HUES64 (cell line): ENCODE data around the gene TULP4.
"Not testable (repeated sequence)": the region's sequence is repeated elsewhere in the genome, so short reads cannot be mapped to it uniquely, and the experiment has no call there.

Experiments used
- H3K27ac ChIP-seq: 2 replicates; pipeline ENCODE4 v1.7.0; 2013; ENCODE audit warnings: low read depth, low read length, inconsistent platforms
- H3K27me3 ChIP-seq: 2 replicates; pipeline ENCODE4 v1.6.1; 2013; ENCODE audit warnings: mild to moderate bottlenecking, low read length; ENCODE audit not compliant: insufficient read depth
- H3K36me3 ChIP-seq: 2 replicates; pipeline ENCODE4 v1.6.1; 2013; ENCODE audit warnings: mild to moderate bottlenecking, low read length; ENCODE audit not compliant: insufficient read depth
- H3K4me1 ChIP-seq: 2 replicates; pipeline ENCODE4 v1.6.1; 2013; ENCODE audit warnings: mild to moderate bottlenecking, low read length, moderate library complexity; ENCODE audit not compliant: insufficient read depth
- H3K4me3 ChIP-seq: 2 replicates; pipeline ENCODE4 v1.5.1; 2013; ENCODE audit warnings: mild to moderate bottlenecking, low read length, moderate library complexity
- H3K9ac ChIP-seq: 2 replicates; pipeline ENCODE4 v1.6.1; 2013; ENCODE audit warnings: mild to moderate bottlenecking, low read depth, low read length
- H3K9me3 ChIP-seq: 2 replicates; pipeline ENCODE4 v1.6.1; 2013; ENCODE audit warnings: low read depth, low read length; ENCODE audit not compliant: insufficient read depth
- WGBS: fragments of 150-250, 120-280 bp; methylation state at CpG from one replicate; pipeline ENCODE4 v1.1.7; 2013; ENCODE audit warnings: missing lambda C conversion rate; 5-methylcytosine and 5-hydroxymethylcytosine counted together

Gene TULP4

GRCh38 chr6:158397578-158397977, 85.3 kb downstream of the TULP4 start:
- Histone ChIP-seq H3K4me3 (no peak overlapping the region), H3K36me3 (0 out of 2 replicates have a peak, but pooled peaks cover 3% of the 10 kb centered on the region), H3K9me3 (peaks cover 13% of the 10 kb centered on the region; the same call in 1 of the 2 replicates), H3K4me1 (no peaks in the 10 kb centered on the region), H3K27ac (no peak overlapping the region), H3K9ac (no peak overlapping the region), H3K27me3 (no peaks in the 10 kb centered on the region)
- WGBS: 95% methylated on average over 4 of the region's 4 CpGs

GRCh38 chr6:158398252-158399024, 86.2 kb downstream of the TULP4 start:
- H3K4me3 ChIP-seq: no peak overlapping the region
- no peak overlapping the region for H3K9ac ChIP-seq
- WGBS: 84% methylated on average over 3 of the region's 3 CpGs
- no peaks in the 10 kb centered on the region for H3K4me1 ChIP-seq
- H3K9me3 ChIP-seq: peaks cover 8% of the 10 kb centered on the region; the same call in 1 of the 2 replicates
- 0 out of 2 replicates have a peak, but pooled peaks cover 3% of the 10 kb centered on the region for H3K36me3 ChIP-seq
- no peaks in the 10 kb centered on the region for H3K27me3 ChIP-seq
- H3K27ac ChIP-seq: no peak overlapping the region

DNA sequence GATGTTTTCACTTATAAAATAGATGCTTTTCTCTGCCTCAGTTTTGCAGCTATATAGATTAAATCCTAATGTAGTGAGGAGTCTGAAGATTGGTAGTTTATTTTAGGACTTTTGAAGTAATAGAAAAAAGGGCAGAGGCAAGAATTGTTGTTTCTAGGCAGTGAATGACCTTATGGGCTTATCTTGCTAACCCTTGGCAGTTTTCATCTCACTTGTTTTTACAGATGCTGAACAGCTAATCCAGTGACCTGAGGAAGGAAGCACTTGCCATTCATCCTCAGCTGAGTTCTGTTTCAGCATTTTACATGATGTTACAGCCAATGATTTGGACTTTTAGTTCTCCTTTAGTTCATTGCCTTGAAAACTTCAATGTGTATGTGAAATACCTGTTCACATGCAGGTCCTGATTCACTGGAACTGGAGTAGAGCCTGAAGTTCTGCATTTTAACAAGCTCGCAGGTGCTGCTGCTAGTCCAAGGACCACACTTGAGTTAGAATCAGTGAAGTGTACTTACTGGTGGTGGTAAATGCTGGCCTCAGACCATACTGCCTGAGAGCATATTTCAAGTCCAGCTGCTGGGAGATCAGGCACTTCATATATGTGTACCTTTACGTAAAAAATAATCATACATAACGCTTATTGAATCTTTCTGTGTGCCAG, 86.9 kb downstream of the TULP4 start:
- Histone ChIP-seq H3K36me3 (no peaks in the 10 kb centered on the region), H3K4me1 (no peaks in the 10 kb centered on the region), H3K4me3 (no peak overlapping the region), H3K27me3 (no peaks in the 10 kb centered on the region), H3K27ac (no peak overlapping the region), H3K9me3 (peaks cover 1% of the 10 kb centered on the region; the same call in 1 of the 2 replicates), H3K9ac (no peak overlapping the region)
- WGBS: 92% methylated on average over 3 of the region's 3 CpGs

DNA sequence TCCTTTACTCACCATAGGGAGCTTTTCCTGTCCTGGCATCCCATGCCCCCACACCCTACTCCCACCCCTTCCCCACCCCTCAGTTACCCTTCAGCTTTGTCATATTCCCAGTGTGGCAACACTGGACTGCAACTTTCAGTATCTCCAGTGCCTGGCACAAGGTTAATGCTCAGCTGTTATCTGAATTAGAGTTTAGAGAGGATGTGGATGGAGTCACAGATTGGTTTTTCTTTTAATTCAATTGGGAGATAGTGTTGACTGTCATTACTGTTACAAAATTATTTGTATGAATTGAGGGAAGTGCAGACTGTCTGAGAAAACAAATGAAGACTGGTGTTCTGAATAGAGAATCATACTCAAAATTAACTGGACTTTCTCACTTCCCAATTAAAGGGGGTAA, 89.9 kb downstream of the TULP4 start:
- Histone ChIP-seq H3K4me3 (no peak overlapping the region), H3K4me1 (no peaks in the 10 kb centered on the region), H3K27me3 (no peaks in the 10 kb centered on the region), H3K9me3 (0 out of 2 replicates have a peak, but pooled peaks cover 3% of the 10 kb centered on the region), H3K27ac (no peak overlapping the region), H3K9ac (no peak overlapping the region), H3K36me3 (no peaks in the 10 kb centered on the region)

- not testable (repeated sequence) for H3K27ac ChIP-seq, H3K4me3 ChIP-seq, H3K4me1 ChIP-seq, H3K27me3 ChIP-seq, H3K9ac ChIP-seq, H3K9me3 ChIP-seq, H3K36me3 ChIP-seq
- 94% methylated on average over 12 of the region's 12 CpGs for WGBS
Measured at GRCh38 chr6:158405321-158405831, 93.1 kb downstream of the TULP4 start.

GRCh38 chr6:158405933-158406332, 93.7 kb downstream of the TULP4 start:
- H3K4me3 ChIP-seq: no peak overlapping the region
- H3K27me3 ChIP-seq: no peaks in the 10 kb centered on the region
- H3K27ac ChIP-seq: no peak overlapping the region
- no peak overlapping the region for H3K9ac ChIP-seq
- no peaks in the 10 kb centered on the region for H3K36me3 ChIP-seq
- 0 out of 2 replicates have a peak, but pooled peaks cover 3% of the 10 kb centered on the region for H3K9me3 ChIP-seq
- WGBS: 93% methylated on average over 2 of the region's 2 CpGs
- no peaks in the 10 kb centered on the region for H3K4me1 ChIP-seq

- no peak overlapping the region for H3K4me3 ChIP-seq
- no peaks in the 10 kb centered on the region for H3K27me3 ChIP-seq
- no peak overlapping the region for H3K9ac ChIP-seq
- H3K27ac ChIP-seq: no peak overlapping the region
- H3K4me1 ChIP-seq: no peaks in the 10 kb centered on the region
- WGBS: 95% methylated on average over 2 of the region's 2 CpGs
- H3K36me3 ChIP-seq: no peaks in the 10 kb centered on the region
- H3K9me3 ChIP-seq: 0 out of 2 replicates have a peak, but pooled peaks cover 3% of the 10 kb centered on the region
Measured at GRCh38 chr6:158406736-158407135, 94.5 kb downstream of the TULP4 start.

- Histone ChIP-seq H3K4me1 (no peaks in the 10 kb centered on the region), H3K27ac (no peak overlapping the region)
- WGBS: 93% methylated on average over 9 of the region's 9 CpGs
Measured at GRCh38 chr6:158408013-158408412, 95.7 kb downstream of the TULP4 start.

DNA sequence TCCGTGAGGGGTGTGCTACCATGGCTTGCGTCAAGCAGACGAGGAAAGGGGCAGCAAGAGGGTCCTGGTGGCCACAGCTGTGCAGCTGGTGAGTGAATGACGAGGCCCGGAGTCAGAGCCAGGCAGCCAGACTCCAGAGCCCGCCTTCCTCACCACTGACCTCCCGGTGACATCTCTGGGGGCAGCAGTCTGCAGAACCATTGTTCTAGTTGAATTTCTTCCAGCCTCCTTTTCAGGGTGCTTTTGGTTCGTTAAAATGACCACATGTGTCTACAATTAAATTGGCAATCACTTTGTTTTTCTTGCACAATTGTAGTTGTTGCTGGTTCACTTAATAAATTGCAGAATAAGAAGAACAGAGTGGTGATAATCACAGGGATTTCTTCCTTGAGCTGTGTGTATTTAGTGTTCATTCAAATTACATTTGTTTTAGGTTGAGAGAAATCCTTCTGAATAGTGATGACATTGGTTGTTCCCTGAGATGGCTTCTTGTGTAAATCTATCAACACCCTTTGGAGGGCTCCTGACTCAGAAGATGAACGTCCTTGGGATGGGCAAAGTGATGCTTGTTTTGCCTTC, 96.4 kb downstream of the TULP4 start:
- 78% methylated on average over 9 of the region's 9 CpGs for WGBS
- Histone ChIP-seq H3K9me3 (0 out of 2 replicates have a peak, but pooled peaks cover 3% of the 10 kb centered on the region), H3K4me1 (no peaks in the 10 kb centered on the region), H3K27me3 (no peaks in the 10 kb centered on the region), H3K27ac (no peak overlapping the region), H3K9ac (no peak overlapping the region), H3K36me3 (peaks cover 8% of the 10 kb centered on the region), H3K4me3 (no peak overlapping the region)

More at GRCh38 chr6:158408013-158408412, 95.7 kb downstream of the TULP4 start:
- no peaks in the 10 kb centered on the region for H3K27me3 ChIP-seq
- H3K4me3 ChIP-seq: no peak overlapping the region
- 0 out of 2 replicates have a peak, but pooled peaks cover 3% of the 10 kb centered on the region for H3K9me3 ChIP-seq
- H3K36me3 ChIP-seq: 0 out of 2 replicates have a peak, but pooled peaks cover 2% of the 10 kb centered on the region
- no peak overlapping the region for H3K9ac ChIP-seq

DNA sequence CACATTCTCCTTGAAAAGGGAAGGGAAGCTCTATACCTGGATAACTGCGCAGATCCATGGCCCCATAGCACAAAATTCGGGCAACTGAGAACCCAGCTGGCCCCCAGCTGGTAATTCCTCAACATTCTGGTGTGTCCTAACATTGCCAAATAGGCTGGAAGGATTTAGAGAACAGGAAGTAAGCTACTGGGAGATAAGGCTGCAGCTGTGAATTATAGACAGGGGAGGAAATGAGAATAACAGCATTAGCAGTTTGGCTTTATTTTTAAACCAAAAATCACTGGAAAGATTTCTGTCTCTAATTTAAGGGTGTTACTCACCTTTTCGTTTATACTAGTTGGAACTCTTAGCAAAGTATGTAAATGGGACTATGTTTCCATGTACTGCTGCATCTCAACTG, 97.2 kb downstream of the TULP4 start:
- 97% methylated on average over 3 of the region's 3 CpGs for WGBS
- no peaks in the 10 kb centered on the region for H3K4me1 ChIP-seq
- 0 out of 2 replicates have a peak, but pooled peaks cover 3% of the 10 kb centered on the region for H3K9me3 ChIP-seq
- H3K36me3 ChIP-seq: peaks cover 9% of the 10 kb centered on the region
- no peaks in the 10 kb centered on the region for H3K27me3 ChIP-seq
- H3K4me3 ChIP-seq: no peak overlapping the region
- no peak overlapping the region for H3K9ac ChIP-seq
- H3K27ac ChIP-seq: no peak overlapping the region

- H3K27ac ChIP-seq: no peak overlapping the region
- WGBS: 95% methylated on average over 6 of the region's 8 CpGs
- H3K9ac ChIP-seq: no peak overlapping the region
- no peaks in the 10 kb centered on the region for H3K27me3 ChIP-seq
- H3K4me1 ChIP-seq: no peaks in the 10 kb centered on the region
- no peaks in the 10 kb centered on the region for H3K9me3 ChIP-seq
- H3K4me3 ChIP-seq: no peak overlapping the region
- peaks cover 9% of the 10 kb centered on the region for H3K36me3 ChIP-seq
Measured at GRCh38 chr6:158410784-158411183, 98.5 kb downstream of the TULP4 start.
